Posterior cingulate gyrus (tissue), 11 donors: ENCODE data around the gene MYO5B.
"Not testable (repeated sequence)": the region's sequence is repeated elsewhere in the genome, so short reads cannot be mapped to it uniquely, and the experiment has no call there.

Experiments used
- DNase-seq, 10 donors: peaks; one replicate each; pipeline versions ENCODE4 v3.0.0 to v3.0.0-alpha.2; 2020 to 2021; ENCODE audit warnings: mixed read lengths in 3 of 10
- intact Hi-C: fragments of 100-400 bp; cut with DNase I; formaldehyde crosslinking; loops from one replicate; pipeline ENCODE4 v1.15.1; 2023

MYO5B gene

DNA sequence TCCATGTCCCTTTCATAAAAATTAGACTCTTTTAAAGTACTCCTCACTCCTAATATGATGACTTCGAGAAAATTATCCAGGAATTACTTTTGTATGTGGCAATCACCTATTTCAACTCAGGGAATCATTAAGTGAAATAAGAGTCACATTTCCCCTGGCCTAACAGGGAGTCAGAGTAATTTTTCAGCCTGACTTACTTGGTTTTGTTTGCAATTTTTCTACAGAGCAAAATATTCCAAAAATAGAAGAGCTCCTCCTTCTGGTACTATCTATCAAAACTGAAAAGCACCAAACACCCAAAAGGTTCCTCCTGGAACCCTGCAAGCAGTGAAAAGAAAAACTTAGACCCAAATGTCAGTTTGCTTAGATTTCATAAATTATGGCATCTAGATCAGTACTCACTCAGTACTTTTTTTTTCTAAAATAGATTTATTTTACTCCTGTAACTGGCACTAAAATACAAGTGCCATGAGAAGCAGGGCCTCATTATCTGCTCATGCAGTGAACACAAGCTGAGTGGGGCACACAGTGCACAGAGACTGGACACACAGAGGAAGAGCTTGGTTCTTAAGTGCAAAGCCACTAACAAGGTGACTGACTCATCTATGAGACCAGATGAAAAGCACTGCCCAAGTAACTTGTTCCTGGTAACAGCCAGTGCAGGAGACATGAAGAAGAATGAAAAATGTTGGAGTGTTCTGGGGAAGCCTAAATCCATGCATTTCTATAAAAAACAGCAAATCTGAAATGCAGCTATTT is 410.3 kb downstream of the MYO5B start:
- intact Hi-C loops: loop anchor here (10.0 kb wide), 1 partner anchor 70 kb away; no protein-coding TSS in a partner anchor

DNA sequence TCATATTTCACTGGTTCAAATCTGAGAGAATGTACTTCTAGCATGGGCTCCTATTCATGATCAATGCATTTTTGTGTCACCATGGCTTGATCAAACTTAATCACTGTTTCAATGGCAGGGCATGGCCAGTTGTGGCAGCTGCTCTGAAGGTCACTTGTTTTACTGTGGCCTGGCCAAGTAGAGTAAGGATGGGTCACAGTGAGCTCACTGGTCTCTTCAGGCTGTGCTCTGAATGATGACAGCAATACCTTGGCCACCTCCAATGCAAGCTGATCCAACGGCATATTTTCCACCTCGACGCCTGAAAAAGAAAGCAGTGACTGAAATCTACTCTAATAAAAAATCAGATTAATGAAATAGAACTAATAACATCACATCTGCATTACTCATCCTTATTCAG is 411.3 kb downstream of the MYO5B start:
- intact Hi-C loops: loop anchor here (10.0 kb wide), 1 partner anchor 71 kb away; no protein-coding TSS in a partner anchor
- not testable (repeated sequence) for DNase-seq

More for the DNA sequence above, 410.3 kb downstream of the MYO5B start:
- no peak for DNase-seq

DNA sequence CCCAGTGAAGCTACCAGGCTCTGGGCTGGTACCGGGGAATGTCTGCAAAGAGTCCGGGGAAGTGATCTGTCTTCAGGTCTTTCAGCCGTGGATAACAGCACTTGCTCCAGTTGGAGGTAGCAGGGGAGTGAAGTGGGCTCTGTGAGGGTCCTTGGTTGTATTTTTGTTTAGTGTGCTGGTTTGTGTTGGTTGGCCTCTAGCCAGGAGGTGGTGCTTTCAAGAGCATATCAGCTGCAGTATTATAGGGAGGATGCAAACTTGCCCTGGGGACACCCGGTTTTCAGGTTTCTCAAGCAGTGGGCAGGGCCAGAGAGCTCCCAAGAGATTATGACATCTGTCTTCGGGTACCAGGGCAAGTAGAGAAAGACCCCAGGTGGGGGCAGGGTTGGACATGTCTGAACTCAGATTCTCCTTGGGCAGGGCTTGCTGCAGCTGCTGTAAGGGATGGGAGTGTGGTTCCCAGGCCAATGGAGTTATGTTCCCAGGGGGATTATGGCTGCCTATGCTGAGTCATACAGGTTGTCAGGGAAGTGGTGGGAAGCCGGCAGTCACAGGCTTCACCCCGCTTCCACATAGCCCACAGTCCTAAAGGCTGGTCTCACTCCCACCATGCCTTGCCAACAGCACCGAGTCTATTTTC is 416.0 kb downstream of the MYO5B start:
- intact Hi-C loops: no loop called here
- DNase-seq: no peak
